WTC11 (cell line): ENCODE results near the gene PF4V1. TPM values are rescaled to one million over a fixed set of nuclear protein-coding genes. Genes with fewer than 3 reads are reported as not detected.

Source experiments
- ATAC-seq: fragments of 200-7000 bp; cut with Tn5 transposase; 2 replicates; pipeline ENCODE4 v1.10.0; 2021; ENCODE audit warnings: mild to moderate bottlenecking, moderate library complexity
- CTCF ChIA-PET: fragments of 300-600 bp; sonication (Branson Sonifier 250); formaldehyde crosslinking; loops from one replicate; lab custom pipeline; 2021; ENCODE audit warnings: antibody characterized with exemption; lab: Charles Lee
- POLR2A ChIA-PET: fragments of 350-600 bp; sonication (Branson Sonifier 250); formaldehyde crosslinking; loops from one replicate; lab custom pipeline; 2021; ENCODE audit warnings: antibody characterized with exemption; lab: Charles Lee
- DNase-seq: peaks from one replicate; pipeline ENCODE4 v3.0.0; 2021; ENCODE audit warnings: low spot score
- H3K27ac Mint-ChIP-seq: 2 replicates; pipeline ENCODE4 v1.8.0; 2021; ENCODE audit warnings: mixed read lengths
- H3K27me3 Mint-ChIP-seq: 2 replicates; pipeline ENCODE4 v1.8.0; 2021; ENCODE audit warnings: low read depth, mild to moderate bottlenecking, moderate library complexity, mixed read lengths
- H3K36me3 Mint-ChIP-seq: 2 replicates; pipeline ENCODE4 v1.8.0; 2021; ENCODE audit warnings: mixed read lengths
- H3K4me1 Mint-ChIP-seq: 2 replicates; pipeline ENCODE4 v1.8.0; 2022; ENCODE audit warnings: mixed read lengths
- H3K4me3 Mint-ChIP-seq: 2 replicates; pipeline ENCODE4 v1.8.0; 2021; ENCODE audit warnings: mild to moderate bottlenecking, moderate library complexity, mixed read lengths
- H3K9me3 Mint-ChIP-seq: 2 replicates; pipeline ENCODE4 v1.8.0; 2021; ENCODE audit warnings: mixed read lengths
- ESRRA ChIP-seq: sonication (generic); formaldehyde crosslinking; IDR thresholded peaks from 2 replicates; pipeline ENCODE4 v1.8.1; 2022; ENCODE audit warnings: mild to moderate bottlenecking, missing genetic modification reagents, borderline replicate concordance
- ETV6 ChIP-seq: sonication (generic); formaldehyde crosslinking; IDR thresholded peaks from 2 replicates; pipeline ENCODE4 v1.8.1; 2022; ENCODE audit warnings: mild to moderate bottlenecking, missing genetic modification reagents
- FOXK1 ChIP-seq: sonication (generic); formaldehyde crosslinking; IDR thresholded peaks from 2 replicates; pipeline ENCODE4 v1.8.0; 2022; ENCODE audit warnings: mild to moderate bottlenecking, moderate library complexity, missing genetic modification reagents
- FOXP1 ChIP-seq: sonication (generic); formaldehyde crosslinking; IDR thresholded peaks from 2 replicates; pipeline ENCODE4 v1.8.0; 2022; ENCODE audit warnings: missing genetic modification reagents, mild to moderate bottlenecking, moderate library complexity, borderline replicate concordance
- KAT7 ChIP-seq: sonication (generic); formaldehyde crosslinking; IDR thresholded peaks from 2 replicates; pipeline ENCODE4 v1.8.1; 2023; ENCODE audit warnings: missing genetic modification reagents, mild to moderate bottlenecking, borderline replicate concordance
- RORB ChIP-seq: fragments of 250-450 bp; sonication (Bioruptor Pico); IDR thresholded peaks from 2 replicates; pipeline ENCODE4 v1.9.0; 2021; ENCODE audit warnings: mild to moderate bottlenecking
- SP1 ChIP-seq: sonication (generic); formaldehyde crosslinking; conservative IDR thresholded peaks from 2 replicates; pipeline ENCODE4 v1.8.1; 2022; ENCODE audit warnings: missing genetic modification reagents
- ZNF138 ChIP-seq: sonication (generic); formaldehyde crosslinking; conservative IDR thresholded peaks from 2 replicates; pipeline ENCODE4 v1.8.1; 2022; ENCODE audit warnings: mild to moderate bottlenecking, moderate library complexity, missing genetic modification reagents
- total RNA-seq: library from RNA; stranded (reverse); gene quantifications from 3 replicates; pipeline ENCODE4 v1.2.3, GENCODE V29; 2021
- TF ChIP-seq, protein P1 (sequence below): sonication (generic); formaldehyde crosslinking; IDR thresholded peaks from 2 replicates; pipeline ENCODE4 v1.8.0; 2022; ENCODE audit warnings: mild to moderate bottlenecking, missing genetic modification reagents
- TF ChIP-seq, protein P2 (sequence below): sonication (generic); formaldehyde crosslinking; IDR thresholded peaks from 2 replicates; pipeline ENCODE4 v1.8.0; 2022; ENCODE audit warnings: mild to moderate bottlenecking, missing genetic modification reagents
- TF ChIP-seq, protein P3 (sequence below): sonication (generic); formaldehyde crosslinking; IDR thresholded peaks from 2 replicates; pipeline ENCODE4 v1.8.0; 2022; ENCODE audit warnings: mild to moderate bottlenecking, missing genetic modification reagents
- TF ChIP-seq, protein P4 (sequence below): sonication (generic); formaldehyde crosslinking; IDR thresholded peaks from 2 replicates; pipeline ENCODE4 v1.8.1; 2022; ENCODE audit warnings: mild to moderate bottlenecking, moderate library complexity, missing genetic modification reagents
- TF ChIP-seq, protein P5 (sequence below): sonication (generic); formaldehyde crosslinking; IDR thresholded peaks from 2 replicates; pipeline ENCODE4 v1.8.1; 2023; ENCODE audit warnings: mild to moderate bottlenecking, missing genetic modification reagents
- TF ChIP-seq, protein P6 (sequence below): fragments of 250-450 bp; sonication (Bioruptor Pico); IDR thresholded peaks from 2 replicates; pipeline ENCODE4 v1.9.0; 2021; ENCODE audit warnings: mild to moderate bottlenecking, borderline replicate concordance
- TF ChIP-seq, protein P7 (sequence below): sonication (generic); formaldehyde crosslinking; IDR thresholded peaks from 2 replicates; pipeline ENCODE4 v1.8.0; 2023; ENCODE audit warnings: mild to moderate bottlenecking, missing genetic modification reagents
- TF ChIP-seq, protein P8 (sequence below): fragments of 250-450 bp; sonication (Bioruptor Pico); conservative IDR thresholded peaks from 2 replicates; pipeline ENCODE4 v1.9.0; 2021; ENCODE audit warnings: mild to moderate bottlenecking

The PF4V1 gene
- total RNA-seq, 1 experiment from 2014 or later: not detected

DNA sequence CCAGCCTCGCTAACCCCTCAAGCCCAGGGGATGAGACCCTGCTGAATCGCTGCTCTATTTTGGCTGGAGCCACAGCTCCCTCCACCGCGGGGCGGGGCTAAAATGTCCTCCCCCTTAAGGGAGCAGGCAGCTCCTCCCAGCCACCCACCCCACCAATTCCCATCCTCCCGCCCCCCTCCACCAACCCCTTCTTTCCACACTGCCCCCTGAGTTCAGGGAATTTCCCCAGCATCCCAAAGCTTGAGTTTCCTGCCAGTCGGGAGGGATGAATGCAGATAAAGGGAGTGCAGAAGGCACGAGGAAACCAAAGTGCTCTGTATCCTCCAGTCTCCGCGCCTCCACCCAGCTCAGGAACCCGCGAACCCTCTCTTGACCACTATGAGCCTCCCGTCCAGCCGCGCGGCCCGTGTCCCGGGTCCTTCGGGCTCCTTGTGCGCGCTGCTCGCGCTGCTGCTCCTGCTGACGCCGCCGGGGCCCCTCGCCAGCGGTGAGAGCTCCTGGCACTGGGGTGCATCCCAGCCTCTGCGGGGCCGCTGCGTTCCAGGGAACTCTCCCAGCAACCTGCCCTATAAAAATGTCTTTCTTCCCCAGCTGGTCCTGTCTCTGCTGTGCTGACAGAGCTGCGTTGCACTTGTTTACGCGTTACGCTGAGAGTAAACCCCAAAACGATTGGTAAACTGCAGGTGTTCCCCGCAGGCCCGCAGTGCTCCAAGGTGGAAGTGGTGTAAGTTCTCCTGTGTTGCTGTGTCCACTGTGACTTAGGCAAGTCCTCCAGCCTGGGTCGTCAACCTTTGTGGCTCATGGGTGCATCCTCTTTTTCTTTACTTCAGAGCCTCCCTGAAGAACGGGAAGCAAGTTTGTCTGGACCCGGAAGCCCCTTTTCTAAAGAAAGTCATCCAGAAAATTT is 16.5 kb upstream of the PF4V1 start, which contains the start of gene CXCL6:
CXCL6 (plus strand) TSS at position 306 of the 907 bp plus-strand sequence; CDS start at position 379, 73 bp downstream.
- CTCF ChIA-PET: interaction anchor here (0.7 to 1.7 kb wide), 7 partner anchors 27 to 392 kb away, joined by 3 to 22 read pairs (median 3); no protein-coding TSS in a partner anchor
- DNase-seq (peak; percentile 67), ATAC-seq (peak; percentile 86)
- Mint-ChIP-seq H3K27me3 (peaks cover 37% of the 10 kb centered on the region), H3K9me3 (no peaks in the 10 kb centered on the region), H3K27ac (no peak within 1 kb of the TSS), H3K4me3 (peak within 1 kb of the TSS; percentile 89), H3K36me3 (no peaks in the 10 kb centered on the region), H3K4me1 (peaks cover 9% of the 10 kb centered on the region)
- POLR2A ChIA-PET: interaction anchor here (0.6 to 1.1 kb wide), 2 partner anchors 24 to 32 kb away, joined by 3 read pairs; partner anchors contain the start of gene CXCL1
- TF ChIP-seq, protein P1, sequence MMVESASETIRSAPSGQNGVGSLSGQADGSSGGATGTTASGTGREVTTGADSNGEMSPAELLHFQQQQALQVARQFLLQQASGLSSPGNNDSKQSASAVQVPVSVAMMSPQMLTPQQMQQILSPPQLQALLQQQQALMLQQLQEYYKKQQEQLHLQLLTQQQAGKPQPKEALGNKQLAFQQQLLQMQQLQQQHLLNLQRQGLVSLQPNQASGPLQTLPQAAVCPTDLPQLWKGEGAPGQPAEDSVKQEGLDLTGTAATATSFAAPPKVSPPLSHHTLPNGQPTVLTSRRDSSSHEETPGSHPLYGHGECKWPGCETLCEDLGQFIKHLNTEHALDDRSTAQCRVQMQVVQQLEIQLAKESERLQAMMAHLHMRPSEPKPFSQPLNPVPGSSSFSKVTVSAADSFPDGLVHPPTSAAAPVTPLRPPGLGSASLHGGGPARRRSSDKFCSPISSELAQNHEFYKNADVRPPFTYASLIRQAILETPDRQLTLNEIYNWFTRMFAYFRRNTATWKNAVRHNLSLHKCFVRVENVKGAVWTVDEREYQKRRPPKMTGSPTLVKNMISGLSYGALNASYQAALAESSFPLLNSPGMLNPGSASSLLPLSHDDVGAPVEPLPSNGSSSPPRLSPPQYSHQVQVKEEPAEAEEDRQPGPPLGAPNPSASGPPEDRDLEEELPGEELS: peak; percentile 69; the same call in 1 of the 2 replicates
- TF ChIP-seq, protein P2, sequence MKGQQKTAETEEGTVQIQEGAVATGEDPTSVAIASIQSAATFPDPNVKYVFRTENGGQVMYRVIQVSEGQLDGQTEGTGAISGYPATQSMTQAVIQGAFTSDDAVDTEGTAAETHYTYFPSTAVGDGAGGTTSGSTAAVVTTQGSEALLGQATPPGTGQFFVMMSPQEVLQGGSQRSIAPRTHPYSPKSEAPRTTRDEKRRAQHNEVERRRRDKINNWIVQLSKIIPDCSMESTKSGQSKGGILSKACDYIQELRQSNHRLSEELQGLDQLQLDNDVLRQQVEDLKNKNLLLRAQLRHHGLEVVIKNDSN (CRISPR knock-in tag): 0 out of 2 replicates have a peak, but pooled peaks have one; percentile 10
- 0 out of 2 replicates have a peak, but pooled peaks have one; percentile 18 for TF ChIP-seq FOXK1
- no peak for TF ChIP-seq ESRRA
- peak; percentile 50; the same call in 1 of the 2 replicates for TF ChIP-seq FOXP1 (CRISPR knock-in tag)
- TF ChIP-seq, protein P3, sequence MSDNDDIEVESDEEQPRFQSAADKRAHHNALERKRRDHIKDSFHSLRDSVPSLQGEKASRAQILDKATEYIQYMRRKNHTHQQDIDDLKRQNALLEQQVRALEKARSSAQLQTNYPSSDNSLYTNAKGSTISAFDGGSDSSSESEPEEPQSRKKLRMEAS (CRISPR knock-in tag): 0 out of 2 replicates have a peak, but pooled peaks have one; percentile 51
- TF ChIP-seq, protein P4, sequence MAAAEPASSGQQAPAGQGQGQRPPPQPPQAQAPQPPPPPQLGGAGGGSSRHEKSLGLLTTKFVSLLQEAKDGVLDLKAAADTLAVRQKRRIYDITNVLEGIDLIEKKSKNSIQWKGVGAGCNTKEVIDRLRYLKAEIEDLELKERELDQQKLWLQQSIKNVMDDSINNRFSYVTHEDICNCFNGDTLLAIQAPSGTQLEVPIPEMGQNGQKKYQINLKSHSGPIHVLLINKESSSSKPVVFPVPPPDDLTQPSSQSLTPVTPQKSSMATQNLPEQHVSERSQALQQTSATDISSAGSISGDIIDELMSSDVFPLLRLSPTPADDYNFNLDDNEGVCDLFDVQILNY (CRISPR knock-in tag): no peak
- TF ChIP-seq ETV6 (CRISPR knock-in tag): 0 out of 2 replicates have a peak, but pooled peaks have one; percentile 24
- TF ChIP-seq KAT7 (CRISPR knock-in tag): peak; percentile 52; the same call in 1 of the 2 replicates

DNA sequence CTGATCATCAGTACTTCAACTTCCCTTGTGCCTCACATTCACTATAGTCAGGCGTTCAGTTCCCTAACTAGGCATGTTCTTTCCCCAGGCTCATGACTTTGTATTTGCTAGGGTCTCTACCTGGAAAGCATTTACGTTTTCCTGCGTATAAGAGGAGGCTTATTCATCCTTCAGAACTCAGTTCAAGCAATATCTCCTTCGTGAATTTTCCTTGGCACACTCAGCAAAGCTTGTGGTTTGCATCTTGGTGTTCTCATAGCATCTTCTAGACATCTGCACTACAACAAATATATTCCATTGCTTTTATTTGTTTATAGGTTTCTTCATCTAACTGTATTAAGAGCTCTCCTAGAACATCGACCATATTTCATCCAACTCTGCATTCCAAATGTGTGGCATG is 14.0 kb upstream of the PF4V1 start:
- DNase-seq: no peak
- no peak overlapping the region for H3K27ac Mint-ChIP-seq
- ATAC-seq: no peak
- ChIA-PET CTCF (no interaction called here), POLR2A (no interaction called here)
- H3K4me1 Mint-ChIP-seq: peaks cover 21% of the 10 kb centered on the region
- no peaks in the 10 kb centered on the region for H3K36me3 Mint-ChIP-seq
- H3K9me3 Mint-ChIP-seq: no peaks in the 10 kb centered on the region
- peaks cover 35% of the 10 kb centered on the region for H3K27me3 Mint-ChIP-seq
- no peak overlapping the region for H3K4me3 Mint-ChIP-seq
- TF ChIP-seq SP1 (CRISPR knock-in tag): no peak
- TF ChIP-seq, protein P5, sequence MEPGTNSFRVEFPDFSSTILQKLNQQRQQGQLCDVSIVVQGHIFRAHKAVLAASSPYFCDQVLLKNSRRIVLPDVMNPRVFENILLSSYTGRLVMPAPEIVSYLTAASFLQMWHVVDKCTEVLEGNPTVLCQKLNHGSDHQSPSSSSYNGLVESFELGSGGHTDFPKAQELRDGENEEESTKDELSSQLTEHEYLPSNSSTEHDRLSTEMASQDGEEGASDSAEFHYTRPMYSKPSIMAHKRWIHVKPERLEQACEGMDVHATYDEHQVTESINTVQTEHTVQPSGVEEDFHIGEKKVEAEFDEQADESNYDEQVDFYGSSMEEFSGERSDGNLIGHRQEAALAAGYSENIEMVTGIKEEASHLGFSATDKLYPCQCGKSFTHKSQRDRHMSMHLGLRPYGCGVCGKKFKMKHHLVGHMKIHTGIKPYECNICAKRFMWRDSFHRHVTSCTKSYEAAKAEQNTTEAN (CRISPR knock-in tag): no peak
- TF ChIP-seq, protein P6, sequence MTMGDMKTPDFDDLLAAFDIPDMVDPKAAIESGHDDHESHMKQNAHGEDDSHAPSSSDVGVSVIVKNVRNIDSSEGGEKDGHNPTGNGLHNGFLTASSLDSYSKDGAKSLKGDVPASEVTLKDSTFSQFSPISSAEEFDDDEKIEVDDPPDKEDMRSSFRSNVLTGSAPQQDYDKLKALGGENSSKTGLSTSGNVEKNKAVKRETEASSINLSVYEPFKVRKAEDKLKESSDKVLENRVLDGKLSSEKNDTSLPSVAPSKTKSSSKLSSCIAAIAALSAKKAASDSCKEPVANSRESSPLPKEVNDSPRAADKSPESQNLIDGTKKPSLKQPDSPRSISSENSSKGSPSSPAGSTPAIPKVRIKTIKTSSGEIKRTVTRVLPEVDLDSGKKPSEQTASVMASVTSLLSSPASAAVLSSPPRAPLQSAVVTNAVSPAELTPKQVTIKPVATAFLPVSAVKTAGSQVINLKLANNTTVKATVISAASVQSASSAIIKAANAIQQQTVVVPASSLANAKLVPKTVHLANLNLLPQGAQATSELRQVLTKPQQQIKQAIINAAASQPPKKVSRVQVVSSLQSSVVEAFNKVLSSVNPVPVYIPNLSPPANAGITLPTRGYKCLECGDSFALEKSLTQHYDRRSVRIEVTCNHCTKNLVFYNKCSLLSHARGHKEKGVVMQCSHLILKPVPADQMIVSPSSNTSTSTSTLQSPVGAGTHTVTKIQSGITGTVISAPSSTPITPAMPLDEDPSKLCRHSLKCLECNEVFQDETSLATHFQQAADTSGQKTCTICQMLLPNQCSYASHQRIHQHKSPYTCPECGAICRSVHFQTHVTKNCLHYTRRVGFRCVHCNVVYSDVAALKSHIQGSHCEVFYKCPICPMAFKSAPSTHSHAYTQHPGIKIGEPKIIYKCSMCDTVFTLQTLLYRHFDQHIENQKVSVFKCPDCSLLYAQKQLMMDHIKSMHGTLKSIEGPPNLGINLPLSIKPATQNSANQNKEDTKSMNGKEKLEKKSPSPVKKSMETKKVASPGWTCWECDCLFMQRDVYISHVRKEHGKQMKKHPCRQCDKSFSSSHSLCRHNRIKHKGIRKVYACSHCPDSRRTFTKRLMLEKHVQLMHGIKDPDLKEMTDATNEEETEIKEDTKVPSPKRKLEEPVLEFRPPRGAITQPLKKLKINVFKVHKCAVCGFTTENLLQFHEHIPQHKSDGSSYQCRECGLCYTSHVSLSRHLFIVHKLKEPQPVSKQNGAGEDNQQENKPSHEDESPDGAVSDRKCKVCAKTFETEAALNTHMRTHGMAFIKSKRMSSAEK (CRISPR knock-in tag): no peak
- TF ChIP-seq, protein P7, sequence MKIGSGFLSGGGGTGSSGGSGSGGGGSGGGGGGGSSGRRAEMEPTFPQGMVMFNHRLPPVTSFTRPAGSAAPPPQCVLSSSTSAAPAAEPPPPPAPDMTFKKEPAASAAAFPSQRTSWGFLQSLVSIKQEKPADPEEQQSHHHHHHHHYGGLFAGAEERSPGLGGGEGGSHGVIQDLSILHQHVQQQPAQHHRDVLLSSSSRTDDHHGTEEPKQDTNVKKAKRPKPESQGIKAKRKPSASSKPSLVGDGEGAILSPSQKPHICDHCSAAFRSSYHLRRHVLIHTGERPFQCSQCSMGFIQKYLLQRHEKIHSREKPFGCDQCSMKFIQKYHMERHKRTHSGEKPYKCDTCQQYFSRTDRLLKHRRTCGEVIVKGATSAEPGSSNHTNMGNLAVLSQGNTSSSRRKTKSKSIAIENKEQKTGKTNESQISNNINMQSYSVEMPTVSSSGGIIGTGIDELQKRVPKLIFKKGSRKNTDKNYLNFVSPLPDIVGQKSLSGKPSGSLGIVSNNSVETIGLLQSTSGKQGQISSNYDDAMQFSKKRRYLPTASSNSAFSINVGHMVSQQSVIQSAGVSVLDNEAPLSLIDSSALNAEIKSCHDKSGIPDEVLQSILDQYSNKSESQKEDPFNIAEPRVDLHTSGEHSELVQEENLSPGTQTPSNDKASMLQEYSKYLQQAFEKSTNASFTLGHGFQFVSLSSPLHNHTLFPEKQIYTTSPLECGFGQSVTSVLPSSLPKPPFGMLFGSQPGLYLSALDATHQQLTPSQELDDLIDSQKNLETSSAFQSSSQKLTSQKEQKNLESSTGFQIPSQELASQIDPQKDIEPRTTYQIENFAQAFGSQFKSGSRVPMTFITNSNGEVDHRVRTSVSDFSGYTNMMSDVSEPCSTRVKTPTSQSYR (CRISPR knock-in tag): no peak
- TF ChIP-seq, protein P8, sequence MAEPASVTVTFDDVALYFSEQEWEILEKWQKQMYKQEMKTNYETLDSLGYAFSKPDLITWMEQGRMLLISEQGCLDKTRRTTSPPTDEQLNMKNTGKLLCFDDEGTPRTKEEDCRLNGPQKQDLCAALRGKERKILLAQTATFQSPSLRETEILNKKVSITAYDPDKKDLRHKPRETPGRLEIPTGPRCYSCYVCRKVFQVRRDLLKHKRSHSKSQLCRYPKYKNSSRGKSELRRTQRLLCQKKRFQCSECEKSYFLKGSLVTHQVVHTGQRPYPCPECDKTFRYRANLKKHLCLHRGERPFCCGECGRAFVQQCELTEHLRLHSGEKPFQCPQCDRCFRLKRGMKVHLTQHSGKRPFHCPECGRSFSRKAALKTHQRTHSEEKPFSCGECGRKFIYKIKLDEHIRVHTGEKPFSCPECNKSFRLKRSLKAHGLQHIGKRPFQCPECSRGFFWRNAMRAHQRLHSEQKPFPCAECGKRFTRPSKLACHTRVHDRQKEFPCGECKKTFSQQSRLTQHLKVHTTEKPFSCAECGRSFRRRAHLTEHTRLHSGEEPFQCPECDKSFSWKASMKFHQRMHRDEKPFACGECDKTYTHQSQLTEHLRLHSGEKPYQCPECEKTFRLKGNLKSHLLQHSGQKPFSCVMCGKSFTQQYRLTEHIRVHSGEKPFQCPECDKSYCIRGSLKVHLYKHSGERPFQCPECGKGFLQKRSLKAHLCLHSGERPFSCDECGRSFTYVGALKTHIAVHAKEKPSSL: no peak
- no peak for TF ChIP-seq RORB (CRISPR knock-in tag)
- TF ChIP-seq ZNF138 (CRISPR knock-in tag): no peak
